Measurements from ENCODE around the gene VWDE. TPM values are rescaled to one million over a fixed set of nuclear protein-coding genes. Genes with fewer than 3 reads are reported as not detected.
A peak's percentile ranks its signal among the peaks of the same experiment; 100 is the strongest.

The VWDE gene
- total RNA-seq (2016; rRNA removed; fragmentation: Illumina TruSeq; extraction: Trizol) = 0.14 and 0.27 TPM in 2 replicates
- not detected in 2 replicates for total RNA-seq (2016; cell fraction: cytosol; rRNA removed; fragmentation: Illumina TruSeq; extraction: Trizol; ENCODE audit: low read depth)
- total RNA-seq (2016; cell fraction: insoluble cytoplasmic fraction; rRNA removed; fragmentation: Illumina TruSeq; extraction: Trizol) = 0.03 and 0.17 TPM in 2 replicates
- 0.03 TPM in 1 of 2 replicates, not detected in the other for total RNA-seq (2016; cell fraction: membrane; rRNA removed; fragmentation: Illumina TruSeq; extraction: Trizol)
- 0.34 and 0.65 TPM in 2 replicates for total RNA-seq (2016; cell fraction: nucleus; rRNA removed; fragmentation: Illumina TruSeq; extraction: Trizol)
- 0.07 and 0.12 TPM in 2 replicates for polyA plus RNA-seq (2011; rRNA removed)
- 0.01 and 0.04 TPM in 2 replicates for polyA plus RNA-seq (2011; cell fraction: cytosol; rRNA removed)
- polyA plus RNA-seq (2011; cell fraction: nucleus; rRNA removed) = 0.08 and 0.10 TPM in 2 replicates
- 0.05 TPM in 1 of 2 replicates, not detected in the other for polyA plus RNA-seq (2012)
- not detected in 2 replicates for polyA plus RNA-seq (2016; cell fraction: cytosol; fragmentation: Illumina TruSeq; extraction: Trizol; ENCODE audit: low read depth)
- not detected in 2 replicates for polyA plus RNA-seq (2016; cell fraction: insoluble cytoplasmic fraction; fragmentation: Illumina TruSeq; extraction: Trizol; ENCODE audit: low read depth)
- not detected in 2 replicates for polyA plus RNA-seq (2016; cell fraction: membrane; fragmentation: Illumina TruSeq; extraction: Trizol; ENCODE audit: low read depth)
- polyA plus RNA-seq (2016; cell fraction: nucleus; fragmentation: Illumina TruSeq; extraction: Trizol; ENCODE audit: insufficient read depth, low read depth) = 0.27 and 0.37 TPM in 2 replicates
- 0.08 and 20.5 TPM in 2 replicates for polyA minus RNA-seq (2011; rRNA and poly(A)+ RNA removed; ENCODE audit: low replicate concordance)
- 0.10 TPM in 1 of 2 replicates, not detected in the other for polyA minus RNA-seq (2011; cell fraction: cytosol; rRNA and poly(A)+ RNA removed)
- polyA minus RNA-seq (2011; cell fraction: nucleus; rRNA and poly(A)+ RNA removed) = 0.64 and 1.2 TPM in 2 replicates
- percentile 18 among the genes with signal in this experiment for Bru-seq, nascent RNA
- BruChase-seq, experiment 1, labeled RNA remaining after a 6-hour chase = percentile 14 among the genes with signal in this experiment
- BruChase-seq, experiment 2, labeled RNA remaining after a 2-hour chase = percentile 18 among the genes with signal in this experiment
- long read RNA-seq, experiment 1 = 0 reads
- long read RNA-seq, experiment 2 = 0 reads

DNA sequence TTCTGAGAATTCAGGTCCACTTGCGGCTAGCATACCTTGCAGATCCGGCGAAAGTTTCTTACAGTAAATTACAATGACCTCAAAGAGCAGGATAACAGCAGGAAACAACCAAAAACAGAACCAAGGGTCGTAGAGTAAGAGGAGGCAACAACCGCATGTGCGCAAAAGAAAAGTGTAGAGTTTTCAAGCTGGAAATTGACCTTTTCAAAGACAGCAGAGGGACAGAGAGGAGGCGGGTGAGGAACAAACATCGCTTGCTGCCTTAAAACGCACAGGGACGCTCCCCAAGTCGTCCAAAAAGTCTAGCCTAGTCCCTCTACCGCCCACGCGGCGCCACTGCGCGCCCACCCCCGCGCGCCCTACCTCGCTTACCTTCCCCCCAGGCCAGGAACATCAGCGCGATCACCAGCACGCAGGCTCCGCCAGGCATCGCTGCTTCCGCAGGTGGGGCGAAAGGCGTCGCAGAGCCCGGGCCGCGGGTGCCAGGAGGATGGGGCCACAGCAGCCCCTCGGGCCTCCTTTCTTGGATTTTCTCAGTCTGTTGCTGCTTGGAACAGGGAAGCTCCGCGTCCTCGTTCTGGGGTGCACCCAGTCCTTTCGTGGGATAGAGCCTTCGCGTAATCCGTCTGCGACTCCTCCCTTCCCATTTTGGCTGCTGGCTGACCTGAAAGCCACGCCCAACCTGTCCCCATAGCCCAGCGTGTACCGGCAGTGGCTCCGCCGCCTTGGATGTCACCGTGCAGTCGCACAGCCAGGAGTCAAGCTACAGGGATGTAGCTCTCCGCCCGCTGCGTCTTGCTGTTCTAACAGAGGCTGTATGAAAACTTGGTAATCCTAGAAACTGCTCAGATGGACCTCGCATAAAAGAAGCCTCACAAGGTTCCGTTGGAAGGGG lies at the start of gene VWDE:
Gene VWDE (minus strand): TSS at position 579 of the 895 bp plus-strand sequence. CDS start 149 bp downstream, at position 430.
- Histone ChIP-seq H3K4me2 (ENCODE audit: low read depth, low read length) (peak within 1 kb of the TSS; percentile 64), H2AFZ (ENCODE audit: low read length) (peak within 1 kb of the TSS; percentile 60), H3K36me3 (replicated peaks in 1 of 2; ENCODE audit: control insufficient read depth in 1 of 2, insufficient read depth in 2 of 2, low read length in 2 of 2) (no peaks in the 10 kb centered on the region), H3K9ac (ENCODE audit: insufficient read depth, low read depth, low read length) (no peak within 1 kb of the TSS), H3K27me3 (ENCODE audit: control insufficient read depth in 1 of 2, insufficient read depth in 2 of 2, low read length in 2 of 2) (peaks cover 1 to 6% of the 10 kb centered on the region in 2 experiments; a peak in 4 of 5 replicates), H4K20me1 (ENCODE audit: insufficient read depth, low read length) (no peaks in the 10 kb centered on the region), H3K79me2 (ENCODE audit: insufficient read depth, low read length) (no peaks in the 10 kb centered on the region), H3K4me1 (ENCODE audit: insufficient read depth, low read length) (peaks cover 8% of the 10 kb centered on the region; the same call in 1 of the 2 replicates), H3K27ac (ENCODE audit: extremely low read length, insufficient read depth, low read length) (no peak within 1 kb of the TSS), H3K4me3 (replicated peaks in 1 of 3; ENCODE audit: insufficient read depth in 1 of 3, low read depth in 2 of 3, low read length in 3 of 3) (peak within 1 kb of the TSS in 2 of 3 experiments; percentile 6 to 58; a peak in 4 of 6 replicates), H3K9me3 (ENCODE audit: low read length) (no peaks in the 10 kb centered on the region)
- CTCF ChIA-PET (ENCODE audit: low intra/inter-chr PET ratio, low total read pairs) = no interaction called here
- 11% methylated on average over 30 of the region's 54 CpGs for WGBS (ENCODE audit: low lambda C conversion rate)
- DNase-seq (ENCODE audit: low spot score) (no peak), FAIRE-seq (no peak), ATAC-seq (peak; percentile 88)
- no TSS peak for BruUV-seq (replicated peaks)
- in situ Hi-C loops (cut with HindIII; ENCODE audit: extremely low pct_ligation_motif_present, low pct_unique_long_range_greater_than_20kb) (no loop called here), intact Hi-C loops (cut with micrococcal nuclease; ENCODE audit: unreplicated experiment) (no loop called here)
- POLR2A ChIA-PET = no interaction called here
- no peak for TF ChIP-seq ZNF891 (CRISPR knock-in tag; IDR thresholded peaks at IDR 0.05)
- TF ChIP-seq SUZ12 (IDR thresholded peaks at IDR 0.05; ENCODE audit: low read depth, low read length) = no peak
- no peak for TF ChIP-seq NKX3-1 (CRISPR knock-in tag; IDR thresholded peaks at IDR 0.05)
- TF ChIP-seq ZNF136 (CRISPR knock-in tag; IDR thresholded peaks at IDR 0.05; ENCODE audit: low read depth) = no peak
- no peak for TF ChIP-seq JDP2 (CRISPR knock-in tag; IDR thresholded peaks at IDR 0.05; ENCODE audit: borderline replicate concordance)
- no peak for TF ChIP-seq KLF12 (CRISPR knock-in tag; IDR thresholded peaks at IDR 0.05; ENCODE audit: borderline replicate concordance)
- no peak for TF ChIP-seq TRAFD1 (CRISPR knock-in tag; IDR thresholded peaks at IDR 0.05; ENCODE audit: borderline replicate concordance)
- TF ChIP-seq GABPA (IDR thresholded peaks at IDR 0.05; ENCODE audit: low read depth, low read length) = 0 out of 2 replicates have a peak, but pooled peaks have one; percentile 12
- TF ChIP-seq GABPA (CRISPR knock-in tag; IDR thresholded peaks at IDR 0.05; ENCODE audit: low read depth) = no peak
- no peak for TF ChIP-seq SNRNP70 (IDR thresholded peaks at IDR 0.05; ENCODE audit: low read depth, low read length)
- TF ChIP-seq THYN1 (CRISPR knock-in tag; IDR thresholded peaks at IDR 0.05; ENCODE audit: borderline replicate concordance, low read depth) = no peak
- TF ChIP-seq, protein P1, sequence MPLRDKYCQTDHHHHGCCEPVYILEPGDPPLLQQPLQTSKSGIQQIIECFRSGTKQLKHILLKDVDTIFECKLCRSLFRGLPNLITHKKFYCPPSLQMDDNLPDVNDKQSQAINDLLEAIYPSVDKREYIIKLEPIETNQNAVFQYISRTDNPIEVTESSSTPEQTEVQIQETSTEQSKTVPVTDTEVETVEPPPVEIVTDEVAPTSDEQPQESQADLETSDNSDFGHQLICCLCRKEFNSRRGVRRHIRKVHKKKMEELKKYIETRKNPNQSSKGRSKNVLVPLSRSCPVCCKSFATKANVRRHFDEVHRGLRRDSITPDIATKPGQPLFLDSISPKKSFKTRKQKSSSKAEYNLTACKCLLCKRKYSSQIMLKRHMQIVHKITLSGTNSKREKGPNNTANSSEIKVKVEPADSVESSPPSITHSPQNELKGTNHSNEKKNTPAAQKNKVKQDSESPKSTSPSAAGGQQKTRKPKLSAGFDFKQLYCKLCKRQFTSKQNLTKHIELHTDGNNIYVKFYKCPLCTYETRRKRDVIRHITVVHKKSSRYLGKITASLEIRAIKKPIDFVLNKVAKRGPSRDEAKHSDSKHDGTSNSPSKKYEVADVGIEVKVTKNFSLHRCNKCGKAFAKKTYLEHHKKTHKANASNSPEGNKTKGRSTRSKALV (CRISPR knock-in tag; IDR thresholded peaks at IDR 0.05) = 0 out of 2 replicates have a peak, but pooled peaks have one; percentile 37
- no peak for TF ChIP-seq NFYC (CRISPR knock-in tag; IDR thresholded peaks at IDR 0.05)
- no peak for TF ChIP-seq MAFK (conservative IDR thresholded peaks at IDR 0.05 in 1 of 2, IDR thresholded peaks at IDR 0.05 in 1 of 2; ENCODE audit: low read length in 2 of 2)
- peak; percentile 28; the same call in 1 of the 2 replicates for TF ChIP-seq GABPB1 (CRISPR knock-in tag; IDR thresholded peaks at IDR 0.05)
- TF ChIP-seq NCOA5 (CRISPR knock-in tag; IDR thresholded peaks at IDR 0.05) = no peak

Measured in HepG2 (cell line).